Measurements from ENCODE around the gene PPP2R3A. TPM values are rescaled to one million over a fixed set of nuclear protein-coding genes. Genes with fewer than 3 reads are reported as not detected.
"Not testable (repeated sequence)": the region's sequence is repeated elsewhere in the genome, so short reads cannot be mapped to it uniquely, and the experiment has no call there.

Gene PPP2R3A, protein sequence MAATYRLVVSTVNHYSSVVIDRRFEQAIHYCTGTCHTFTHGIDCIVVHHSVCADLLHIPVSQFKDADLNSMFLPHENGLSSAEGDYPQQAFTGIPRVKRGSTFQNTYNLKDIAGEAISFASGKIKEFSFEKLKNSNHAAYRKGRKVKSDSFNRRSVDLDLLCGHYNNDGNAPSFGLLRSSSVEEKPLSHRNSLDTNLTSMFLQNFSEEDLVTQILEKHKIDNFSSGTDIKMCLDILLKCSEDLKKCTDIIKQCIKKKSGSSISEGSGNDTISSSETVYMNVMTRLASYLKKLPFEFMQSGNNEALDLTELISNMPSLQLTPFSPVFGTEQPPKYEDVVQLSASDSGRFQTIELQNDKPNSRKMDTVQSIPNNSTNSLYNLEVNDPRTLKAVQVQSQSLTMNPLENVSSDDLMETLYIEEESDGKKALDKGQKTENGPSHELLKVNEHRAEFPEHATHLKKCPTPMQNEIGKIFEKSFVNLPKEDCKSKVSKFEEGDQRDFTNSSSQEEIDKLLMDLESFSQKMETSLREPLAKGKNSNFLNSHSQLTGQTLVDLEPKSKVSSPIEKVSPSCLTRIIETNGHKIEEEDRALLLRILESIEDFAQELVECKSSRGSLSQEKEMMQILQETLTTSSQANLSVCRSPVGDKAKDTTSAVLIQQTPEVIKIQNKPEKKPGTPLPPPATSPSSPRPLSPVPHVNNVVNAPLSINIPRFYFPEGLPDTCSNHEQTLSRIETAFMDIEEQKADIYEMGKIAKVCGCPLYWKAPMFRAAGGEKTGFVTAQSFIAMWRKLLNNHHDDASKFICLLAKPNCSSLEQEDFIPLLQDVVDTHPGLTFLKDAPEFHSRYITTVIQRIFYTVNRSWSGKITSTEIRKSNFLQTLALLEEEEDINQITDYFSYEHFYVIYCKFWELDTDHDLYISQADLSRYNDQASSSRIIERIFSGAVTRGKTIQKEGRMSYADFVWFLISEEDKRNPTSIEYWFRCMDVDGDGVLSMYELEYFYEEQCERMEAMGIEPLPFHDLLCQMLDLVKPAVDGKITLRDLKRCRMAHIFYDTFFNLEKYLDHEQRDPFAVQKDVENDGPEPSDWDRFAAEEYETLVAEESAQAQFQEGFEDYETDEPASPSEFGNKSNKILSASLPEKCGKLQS (N-terminal part only)
- 2.2 TPM for total RNA-seq

DNA sequence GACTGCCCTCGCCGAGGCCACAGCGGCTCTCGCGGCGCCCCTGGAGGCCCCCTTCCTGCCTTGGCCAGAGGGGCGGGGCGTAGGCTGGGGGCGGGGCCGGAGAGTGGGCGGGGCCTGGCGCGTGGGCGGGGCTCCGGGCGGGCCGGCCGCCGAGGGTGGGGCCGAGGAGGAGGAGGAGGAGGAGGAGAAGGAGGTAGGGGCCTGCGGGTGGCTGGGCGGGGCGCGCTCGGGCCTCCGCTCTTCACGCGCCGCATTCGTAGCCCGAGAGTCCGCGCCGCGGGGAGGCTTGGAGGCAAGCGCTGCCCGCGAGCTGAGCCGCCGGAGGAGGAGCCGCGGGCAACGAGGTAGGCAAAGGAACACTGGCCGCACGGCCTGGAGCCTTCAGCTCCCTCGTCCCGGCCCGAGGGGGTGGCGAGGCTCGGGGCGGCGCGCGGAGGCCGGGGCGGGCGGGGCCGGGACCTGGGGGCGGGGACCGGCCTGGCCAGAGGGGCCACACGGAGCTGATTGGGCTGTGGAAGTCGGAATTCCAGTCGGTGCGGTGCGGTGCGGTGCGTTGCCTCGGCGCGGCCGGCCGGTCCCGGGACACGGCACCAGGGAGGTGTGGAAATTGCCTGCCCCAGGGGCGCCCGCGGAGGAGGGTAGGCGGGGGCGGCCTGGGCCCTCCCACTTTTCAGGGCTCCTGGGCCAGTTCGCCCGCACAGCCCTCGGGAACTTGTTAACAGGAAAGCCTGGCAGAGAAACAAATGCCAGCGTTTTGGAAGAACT, at the start of gene PPP2R3A:
PPP2R3A (plus strand) TSS at position 223 of the 765 bp plus-strand sequence. CDS start 35,771 bp downstream, outside the sequence.
- DNase-seq (ENCODE audit: low read depth in 2 of 3, low spot score in 2 of 3): peak; percentile 6 to 83 (median 83)

DNA sequence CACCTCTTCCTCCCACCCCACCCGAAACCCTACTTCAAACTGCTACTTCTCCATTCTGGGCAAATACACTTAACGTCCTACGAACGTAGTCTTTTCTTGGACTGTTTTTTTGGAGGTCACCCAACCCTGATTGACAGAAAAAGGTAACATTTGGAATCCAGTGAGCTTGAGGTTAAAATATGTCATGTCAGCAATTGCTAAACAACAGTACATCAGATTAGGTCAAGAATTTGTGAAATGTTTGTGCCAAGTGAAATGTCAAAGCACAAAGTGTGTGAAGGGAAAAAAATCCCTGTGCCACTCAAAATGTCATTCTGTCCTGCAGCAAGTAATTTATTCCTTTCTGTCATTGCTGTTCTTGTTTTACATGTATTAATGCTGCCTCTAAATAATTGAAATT, 49.2 kb upstream of the PPP2R3A start:
- DNase-seq (ENCODE audit: low read depth in 2 of 3, low spot score in 2 of 3): no peak

DNA sequence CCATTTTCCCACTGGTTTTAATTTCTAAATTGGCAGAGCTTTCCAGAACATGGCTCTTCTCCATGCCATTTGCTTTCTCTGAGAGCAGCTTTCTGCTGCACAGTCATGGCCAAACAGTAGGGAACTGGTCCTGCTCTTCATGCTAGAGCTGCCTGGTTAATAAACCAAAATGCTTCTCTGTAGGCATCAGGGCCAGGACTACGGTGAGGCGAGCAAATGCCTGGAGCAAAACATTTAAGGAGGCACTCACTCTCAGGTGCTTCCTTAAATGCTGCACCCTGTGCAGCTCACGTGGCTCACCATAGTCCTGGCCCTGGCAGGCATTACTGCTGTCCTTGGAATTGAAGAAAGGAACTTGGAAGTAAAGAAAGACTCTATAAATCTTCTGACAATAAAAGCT, 48.5 kb upstream of the PPP2R3A start:
- no peak for DNase-seq (ENCODE audit: low read depth in 2 of 3, low spot score in 2 of 3)

DNA sequence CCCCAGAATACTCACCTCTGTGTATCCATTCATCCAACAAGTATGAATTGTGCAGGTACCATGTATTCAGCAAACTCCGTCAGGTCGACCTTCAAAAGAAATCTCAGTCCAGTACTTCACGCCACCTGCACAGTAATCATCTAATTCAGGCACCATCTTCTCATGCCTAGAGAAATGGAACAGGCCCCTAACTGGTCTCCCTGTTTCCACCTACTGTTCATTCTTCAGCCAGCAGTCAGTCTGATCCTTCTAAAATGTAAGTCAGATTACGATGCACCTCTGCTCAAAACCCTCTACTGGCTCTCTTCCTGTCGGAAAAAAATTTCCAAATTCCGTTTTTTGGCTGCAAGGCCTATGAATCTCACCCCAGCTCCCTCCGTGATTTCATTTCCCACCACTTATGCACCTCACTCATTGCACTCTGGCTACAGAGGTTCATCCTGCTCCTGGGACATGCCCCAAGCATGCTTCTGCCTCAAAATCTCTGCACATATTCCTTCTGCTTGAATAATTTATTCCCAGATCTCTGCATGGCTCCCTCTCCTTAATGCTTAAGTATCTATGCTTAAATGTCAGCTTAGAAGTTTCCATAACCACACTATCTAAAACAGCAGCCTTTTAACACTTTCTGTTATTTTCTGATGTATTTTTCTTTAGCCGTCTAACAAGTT, 47.5 kb upstream of the PPP2R3A start:
- DNase-seq (ENCODE audit: low read depth in 2 of 3, low spot score in 2 of 3): no peak

DNA sequence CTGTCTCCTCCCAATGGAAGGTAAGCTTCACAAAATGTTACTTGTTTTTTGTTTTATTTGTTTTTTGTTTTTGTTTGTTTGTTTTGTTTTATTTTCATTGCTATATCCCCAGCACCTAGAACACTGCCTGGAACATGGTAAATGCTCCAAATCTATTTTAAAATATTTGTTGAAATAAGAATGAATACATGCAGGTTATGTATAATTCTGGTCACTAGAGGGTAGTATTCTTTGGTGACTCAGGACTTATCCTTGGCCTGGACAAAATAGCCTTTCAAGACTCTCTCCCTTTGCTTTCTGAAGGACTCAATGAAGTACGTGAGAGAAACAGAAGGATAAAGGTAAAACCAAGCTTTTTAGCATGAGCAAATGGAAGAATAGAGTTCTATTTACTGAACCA, 46.9 kb upstream of the PPP2R3A start:
- DNase-seq (ENCODE audit: low read depth in 2 of 3, low spot score in 2 of 3): peak in 1 of 3 donors; percentile 27

DNA sequence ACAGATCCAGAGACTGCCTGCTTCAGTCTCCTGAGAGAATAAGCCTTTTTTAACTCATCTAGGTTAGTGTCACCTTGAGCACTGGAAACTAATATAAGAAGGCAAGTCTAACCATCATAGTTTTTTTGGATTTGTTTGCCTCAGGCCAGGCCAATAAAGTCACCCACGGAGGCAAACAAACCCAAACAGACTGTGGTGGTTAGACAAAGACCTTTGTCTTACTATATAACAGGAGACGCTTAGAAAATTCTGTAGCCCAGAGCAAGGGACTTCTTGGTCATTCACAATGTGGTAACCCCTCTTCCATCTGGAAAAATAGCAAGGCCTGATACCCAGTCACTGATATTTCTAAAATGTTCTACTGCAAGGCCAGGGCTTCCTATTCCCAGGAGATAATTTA, 45.3 kb upstream of the PPP2R3A start:
- DNase-seq (ENCODE audit: low read depth in 2 of 3, low spot score in 2 of 3): no peak

DNA sequence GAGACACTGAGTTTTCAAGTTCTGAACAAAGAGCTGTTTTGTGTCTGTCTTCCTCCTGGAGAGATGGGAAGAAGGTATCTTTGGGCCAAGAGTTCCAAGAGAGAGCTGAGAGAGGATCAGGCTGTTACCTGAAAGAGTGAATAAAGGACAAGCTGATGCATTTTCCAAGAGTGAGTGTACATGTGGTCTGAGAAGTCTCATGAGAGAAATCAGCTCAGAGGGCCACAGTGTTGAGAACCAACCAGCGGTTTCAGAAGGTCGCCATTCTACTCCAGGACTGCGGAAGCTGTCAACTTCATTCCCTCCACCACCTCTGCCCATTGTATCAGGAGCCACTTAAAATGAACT, 42.7 kb upstream of the PPP2R3A start:
- no peak for DNase-seq (ENCODE audit: low read depth in 2 of 3, low spot score in 2 of 3)

DNA sequence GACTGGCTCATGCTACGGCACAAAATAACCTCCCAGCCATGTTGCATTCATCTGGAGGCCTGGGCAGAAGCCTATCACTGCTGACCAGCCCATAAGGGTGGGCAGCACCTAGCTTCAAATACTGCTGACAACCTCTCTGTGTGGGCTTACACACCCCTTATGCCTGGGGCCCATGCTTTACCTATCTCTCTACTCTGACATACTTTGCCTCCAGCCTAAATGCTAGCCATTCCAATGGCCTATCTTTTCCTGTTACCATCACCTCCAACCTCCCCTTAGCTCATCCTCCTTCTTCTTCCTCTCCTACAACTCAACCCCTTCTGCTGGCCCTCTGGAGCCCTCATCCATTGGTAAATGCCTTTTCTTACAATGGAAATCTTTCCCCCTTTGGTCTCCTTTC, 41.0 kb upstream of the PPP2R3A start:
- no peak for DNase-seq (ENCODE audit: low read depth in 2 of 3, low spot score in 2 of 3)

DNA sequence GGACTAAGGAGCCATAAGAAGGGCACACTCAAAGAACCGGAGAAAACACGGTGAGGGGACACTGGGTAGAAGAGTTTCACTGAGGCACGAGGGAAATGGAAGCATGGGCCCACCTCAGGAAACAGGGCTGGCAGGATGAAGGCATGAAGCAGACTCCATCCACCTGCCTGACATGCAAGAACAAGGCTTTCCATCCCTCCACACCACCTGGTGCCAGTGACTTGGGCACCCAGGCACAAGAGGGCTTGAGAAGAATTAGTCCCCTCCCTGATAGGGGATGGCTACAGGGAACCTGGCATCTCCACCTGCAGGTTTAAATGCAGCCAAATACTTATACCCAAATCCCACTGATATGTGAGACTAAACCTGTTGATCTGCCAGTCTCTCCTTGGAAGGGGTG, 38.9 kb upstream of the PPP2R3A start:
- no peak for DNase-seq (ENCODE audit: low read depth in 2 of 3, low spot score in 2 of 3)

DNA sequence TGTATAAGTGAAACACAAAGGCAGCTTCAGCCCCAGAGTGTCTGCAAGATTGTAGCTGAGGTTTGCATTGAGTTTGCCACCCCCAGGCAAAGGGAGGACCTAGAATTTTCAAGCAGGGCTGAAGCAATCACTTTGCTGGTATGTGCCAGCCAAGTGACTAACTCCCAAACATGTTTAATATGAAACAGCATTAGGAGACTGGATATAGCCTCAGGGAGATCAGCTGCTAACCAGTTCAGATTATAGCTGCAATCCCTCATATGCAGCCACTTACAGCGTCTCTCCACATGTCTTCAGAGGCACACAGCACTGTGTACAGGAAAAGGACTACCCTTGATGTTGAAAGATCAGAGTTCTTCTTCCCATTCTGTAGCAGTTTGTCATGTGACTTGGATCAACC, 38.4 kb upstream of the PPP2R3A start:
- no peak for DNase-seq (ENCODE audit: low read depth in 2 of 3, low spot score in 2 of 3)

DNA sequence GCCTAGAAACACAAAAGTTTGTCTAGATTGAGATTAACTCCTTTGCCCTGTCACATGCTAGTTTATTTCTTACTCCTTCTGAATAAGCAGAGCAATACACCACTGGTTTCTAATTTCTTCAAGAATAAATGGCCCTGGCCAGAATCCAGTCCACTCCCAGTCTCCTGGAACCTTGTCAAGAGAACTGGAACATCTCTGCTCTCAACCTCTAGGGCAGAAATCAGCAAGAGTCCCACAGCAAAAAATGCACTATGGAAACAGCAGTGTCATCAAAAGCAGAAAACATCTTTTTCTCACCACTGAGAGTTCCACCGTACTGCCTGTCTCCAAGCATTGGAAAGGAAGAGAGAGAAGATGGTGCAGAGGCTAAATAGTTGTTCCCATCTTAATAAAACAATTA, 35.9 kb upstream of the PPP2R3A start:
- DNase-seq (ENCODE audit: low read depth in 2 of 3, low spot score in 2 of 3): no peak

DNA sequence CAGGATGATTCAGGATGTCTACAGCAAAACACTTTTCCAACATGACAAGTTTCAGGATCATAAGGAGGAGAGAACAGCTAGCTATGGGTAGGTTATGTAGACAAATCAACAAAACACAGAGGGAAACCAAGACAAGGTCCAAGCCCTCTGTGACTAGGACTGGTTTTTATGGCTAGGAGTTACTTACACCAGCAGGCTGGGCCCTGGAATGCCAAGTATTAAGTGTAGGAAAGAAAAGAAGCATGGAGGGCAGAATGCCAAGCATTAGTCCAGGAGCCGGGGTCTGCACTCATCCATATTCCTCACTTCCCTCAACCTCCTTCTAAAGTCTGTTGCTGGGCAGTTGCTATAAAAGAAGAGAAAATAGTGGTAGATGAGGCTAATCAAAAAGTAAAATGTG, 35.3 kb upstream of the PPP2R3A start:
- no peak for DNase-seq (ENCODE audit: low read depth in 2 of 3, low spot score in 2 of 3)

DNA sequence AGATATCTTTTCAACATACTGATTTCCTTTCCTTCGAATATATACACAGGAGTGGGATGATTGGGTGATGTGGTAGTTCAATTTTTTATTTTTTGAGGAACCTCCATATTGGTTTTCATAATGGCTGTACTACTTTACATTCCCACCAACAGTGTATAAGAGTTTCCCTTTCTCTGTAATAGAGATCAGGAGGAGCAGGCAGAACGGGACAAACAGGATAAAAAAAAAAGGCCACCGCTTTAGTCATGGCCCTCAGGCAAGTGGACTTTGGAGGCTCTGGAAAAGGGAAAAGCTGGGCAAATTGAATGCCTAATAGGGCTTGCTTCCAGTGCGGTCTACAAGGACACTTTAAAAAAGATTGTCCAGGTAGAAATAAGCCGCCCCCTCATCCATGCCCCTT, 30.4 kb upstream of the PPP2R3A start:
- DNase-seq (ENCODE audit: low read depth in 2 of 3, low spot score in 2 of 3): not testable (repeated sequence)

DNA sequence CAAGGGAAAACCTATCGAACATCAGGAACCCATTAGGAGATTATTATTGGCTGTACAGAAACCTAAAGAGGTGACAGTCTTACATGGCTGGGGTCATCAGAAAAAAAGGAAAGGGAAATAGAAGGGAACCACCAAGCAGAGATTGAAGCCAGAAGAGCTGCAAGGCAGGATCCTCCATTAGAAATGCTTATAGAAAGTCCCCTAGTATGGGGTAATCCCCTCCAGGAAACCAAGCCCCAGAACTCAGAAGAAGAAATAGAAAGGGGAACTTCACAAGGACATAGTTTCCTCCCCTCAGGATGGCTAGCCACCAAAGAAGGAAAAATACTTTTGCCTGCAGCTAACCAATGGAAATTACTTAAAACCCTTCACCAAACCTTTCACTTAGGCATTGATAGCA, 27.8 kb upstream of the PPP2R3A start:
- DNase-seq (ENCODE audit: low read depth in 2 of 3, low spot score in 2 of 3): not testable (repeated sequence)

DNA sequence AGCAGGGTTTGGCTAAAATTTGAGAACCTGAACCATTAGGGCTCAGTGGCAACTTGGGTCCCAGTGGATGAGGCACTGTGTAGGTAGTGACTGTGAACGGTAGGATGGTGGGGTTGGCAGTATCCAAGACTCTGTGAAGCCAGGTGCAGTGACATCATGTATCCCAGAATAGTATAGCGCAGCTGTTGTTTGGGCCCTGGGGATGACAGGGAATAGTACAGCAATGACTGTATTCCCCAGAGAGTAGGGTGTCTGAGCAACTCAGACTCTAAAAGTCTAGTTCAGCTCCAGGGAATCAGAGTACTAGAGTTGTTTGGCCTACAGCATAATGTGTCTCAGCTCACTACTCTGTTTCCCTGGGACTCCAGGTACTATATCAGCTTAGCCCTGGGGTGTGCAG, 20.7 kb upstream of the PPP2R3A start:
- DNase-seq (ENCODE audit: low read depth in 2 of 3, low spot score in 2 of 3): no peak

DNA sequence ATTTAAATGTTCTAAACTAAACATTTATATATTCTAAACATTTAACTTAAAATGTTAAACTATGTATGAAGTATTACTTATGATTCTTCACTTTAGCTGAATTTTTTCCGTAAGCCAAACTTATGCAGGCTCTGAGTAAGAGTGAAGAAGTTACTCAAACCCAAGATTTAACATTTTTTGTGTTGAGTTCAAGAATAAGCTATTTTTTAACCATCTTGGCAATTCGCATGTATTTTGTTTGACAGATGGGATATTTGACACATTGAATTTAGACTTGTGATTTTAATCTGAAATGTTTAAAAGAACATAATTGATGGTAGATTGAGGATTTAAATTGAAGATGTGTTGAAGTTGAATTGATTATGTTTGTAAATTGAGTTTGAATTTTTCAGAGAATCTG, 14.6 kb upstream of the PPP2R3A start:
- DNase-seq (ENCODE audit: low read depth in 2 of 3, low spot score in 2 of 3): no peak

DNA sequence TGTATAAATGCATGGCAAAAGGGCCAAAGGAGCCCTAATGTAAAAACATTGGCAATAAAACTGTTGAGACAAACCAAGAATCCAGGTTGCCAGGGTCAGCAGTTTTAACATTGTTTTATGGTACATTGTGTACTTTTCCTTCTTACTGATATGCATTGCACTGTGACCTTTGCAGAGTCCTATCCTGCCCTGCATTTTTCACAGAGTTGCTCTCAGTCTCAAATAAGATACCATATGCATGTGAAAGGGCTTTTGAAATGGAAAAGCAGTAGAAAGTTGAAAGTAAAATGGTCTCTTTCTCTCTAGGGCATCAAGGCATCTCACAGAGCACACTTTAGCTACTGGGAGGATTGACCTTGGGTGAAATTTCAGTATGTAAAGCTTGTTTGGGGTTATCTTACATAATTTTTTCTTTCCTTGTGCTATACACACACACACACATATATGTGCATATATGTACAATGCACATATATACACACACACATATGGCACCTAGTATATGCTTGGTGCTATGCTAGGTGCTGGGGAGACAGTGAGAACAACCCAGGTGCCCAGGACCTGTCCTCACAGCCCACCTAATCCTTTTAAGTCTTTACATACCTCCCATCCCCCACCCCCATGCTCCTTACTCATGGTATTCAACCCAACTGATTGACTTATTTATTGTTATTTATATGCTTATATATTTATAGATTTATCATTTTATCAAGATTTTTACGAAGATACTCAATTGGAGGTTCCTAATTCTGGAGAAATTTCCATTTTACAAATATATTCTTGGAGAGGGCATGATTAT, 1.2 kb upstream of the PPP2R3A start:
- no peak for DNase-seq (ENCODE audit: low read depth in 2 of 3, low spot score in 2 of 3)

DNA sequence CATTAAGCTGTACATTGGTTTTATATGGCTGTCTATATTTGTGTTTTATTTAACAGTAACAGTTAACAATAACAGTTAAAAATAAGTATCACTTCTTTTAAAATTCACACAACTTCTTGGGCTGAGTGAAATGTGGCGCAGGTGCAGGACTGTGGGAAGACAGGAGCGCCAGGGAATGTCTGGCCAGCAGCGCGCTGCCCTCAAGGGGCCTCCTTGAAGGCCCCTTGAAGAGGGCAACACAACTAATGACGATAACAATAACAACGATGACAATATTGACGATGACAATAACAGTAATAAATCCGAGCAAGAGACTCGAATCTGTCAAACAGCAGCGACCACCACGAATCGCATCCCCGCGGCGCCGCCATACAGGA, 411 bp upstream of the PPP2R3A start:
- no peak for DNase-seq (ENCODE audit: low read depth in 2 of 3, low spot score in 2 of 3)

DNA sequence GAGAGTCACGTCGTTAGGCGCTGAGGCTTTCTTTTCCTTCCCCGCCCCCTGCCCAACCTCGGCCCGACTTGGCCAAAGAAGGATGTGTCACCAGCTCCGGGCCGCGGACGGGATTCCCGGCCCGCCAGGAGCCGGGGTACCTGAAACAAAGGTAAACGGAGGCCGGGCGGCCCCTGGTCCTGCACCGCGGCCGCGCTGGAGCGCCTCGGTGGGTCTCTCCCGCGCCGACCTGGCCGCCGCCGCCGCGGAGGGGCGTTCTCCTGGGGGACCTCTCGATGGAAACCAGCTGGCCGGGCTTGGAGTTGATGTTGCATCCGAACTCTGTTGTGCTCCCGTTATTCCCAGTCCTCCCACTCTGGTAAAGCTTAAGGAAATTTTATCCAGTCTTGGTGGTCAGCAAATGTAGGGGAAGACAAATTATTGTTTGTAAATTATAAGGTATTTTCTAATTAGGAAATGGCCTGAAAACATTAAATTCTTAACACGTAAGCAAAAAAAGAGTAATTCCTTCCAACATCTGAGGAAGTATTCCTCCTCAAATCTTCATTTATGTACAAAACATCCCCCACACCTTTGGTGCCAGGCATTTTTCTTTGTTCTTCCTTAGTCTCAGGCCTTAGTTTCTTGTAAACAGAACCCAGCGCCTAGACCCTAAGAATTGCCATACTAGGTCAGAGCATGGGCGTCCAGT, 888 bp downstream of the PPP2R3A start:
- no peak for DNase-seq (ENCODE audit: low read depth in 2 of 3, low spot score in 2 of 3)
